GM06990 (cell line): ENCODE measurements around the gene FYN.
A peak's percentile ranks its signal among the peaks of the same experiment; 100 is the strongest.

ENCODE experiments used
- DNase-seq: peaks from one replicate; pipeline ENCODE4 v3.0.0-alpha.2; 2011; ENCODE audit not compliant: insufficient read length; ENCODE audit errors: extremely low read depth
- H3K27me3 ChIP-seq: replicated peaks from 2 replicates; pipeline ENCODE4 v1.6.0; 2011; ENCODE audit warnings: low read length; ENCODE audit not compliant: control insufficient read depth, insufficient read depth
- H3K36me3 ChIP-seq: 2 replicates; pipeline ENCODE4 v1.5.1; 2011; ENCODE audit warnings: low read length; ENCODE audit not compliant: control insufficient read depth, insufficient read depth
- H3K4me3 ChIP-seq: replicated peaks from 2 replicates; pipeline ENCODE4 v1.5.1; 2011; ENCODE audit warnings: low read depth, mild to moderate bottlenecking, control low read depth, low read length
- CTCF ChIP-seq: IDR thresholded peaks from 2 replicates; pipeline ENCODE4 v1.5.1; 2011; ENCODE audit warnings: low read length, control low read depth, mild to moderate bottlenecking, inconsistent platforms; ENCODE audit not compliant: insufficient read depth, poor library complexity, severe bottlenecking

Gene FYN

GRCh38 chr6:111875741-111876140, 2.5 kb upstream of the FYN start:
- DNase-seq = no peak

GRCh38 chr6:111874025-111874415, 768 bp upstream of the FYN start:
- H3K4me3 ChIP-seq = peak overlapping the region; percentile 58
- no peak for DNase-seq

More at GRCh38 chr6:111875741-111876140, 2.5 kb upstream of the FYN start:
- H3K4me3 ChIP-seq = no peak overlapping the region
- no peaks in the 10 kb centered on the region for H3K27me3 ChIP-seq
- H3K36me3 ChIP-seq = no peaks in the 10 kb centered on the region
- TF ChIP-seq CTCF = no peak

GRCh38 chr6:111872401-111873177, 663 bp downstream of the FYN start:
- TF ChIP-seq CTCF = no peak
- peak; percentile 39 for DNase-seq
- Histone ChIP-seq H3K36me3 (no peaks in the 10 kb centered on the region), H3K27me3 (no peaks in the 10 kb centered on the region), H3K4me3 (peak overlapping the region; percentile 58)

More at GRCh38 chr6:111874025-111874415, 768 bp upstream of the FYN start:
- Histone ChIP-seq H3K36me3 (no peaks in the 10 kb centered on the region), H3K27me3 (no peaks in the 10 kb centered on the region)
- no peak for TF ChIP-seq CTCF

- no peak for DNase-seq
- no peak for TF ChIP-seq CTCF
- no peaks in the 10 kb centered on the region for H3K36me3 ChIP-seq
Observed at GRCh38 chr6:111871725-111872400, 1.4 kb downstream of the FYN start.

GRCh38 chr6:111871207-111871606, 2.0 kb downstream of the FYN start:
- TF ChIP-seq CTCF = no peak
- peak overlapping the region; percentile 58 for H3K4me3 ChIP-seq
- H3K36me3 ChIP-seq = no peaks in the 10 kb centered on the region
- no peaks in the 10 kb centered on the region for H3K27me3 ChIP-seq
- no peak for DNase-seq

More at GRCh38 chr6:111871725-111872400, 1.4 kb downstream of the FYN start:
- Histone ChIP-seq H3K4me3 (peak overlapping the region; percentile 58), H3K27me3 (no peaks in the 10 kb centered on the region)
